SK-N-SH (cell line): ENCODE data around the gene NCKAP5. TPM values are rescaled to one million over a fixed set of nuclear protein-coding genes. Genes with fewer than 3 reads are reported as not detected.
"Not testable (repeated sequence)": the region's sequence is repeated elsewhere in the genome, so short reads cannot be mapped to it uniquely, and the experiment has no call there.

Source experiments
- CTCF ChIA-PET: fragments of 300-600, 350-600 bp; formaldehyde crosslinking; extraction: SDS; loops from one replicate; lab custom pipeline; 2021; lab: Yijun Ruan, JAX
- POLR2A ChIA-PET: fragments of 350-600 bp; sonication (Branson Sonifier 250); formaldehyde crosslinking; extraction: SDS; loops from one replicate; lab custom pipeline; 2020; ENCODE audit warnings: antibody characterized with exemption, inconsistent platforms; lab: Yijun Ruan, JAX
- DNase-seq: peaks from one replicate; pipeline ENCODE4 v3.0.0; 2012
- H2AFZ ChIP-seq: fragments of 200-600 bp; sonication (generic); 2 replicates; pipeline ENCODE4 v1.8.1; 2016; ENCODE audit warnings: antibody characterized with exemption, mild to moderate bottlenecking, low read depth
- H3F3A ChIP-seq: fragments of 200-600 bp; sonication (generic); replicated peaks from 2 replicates; pipeline ENCODE3; 2016; ENCODE audit warnings: antibody characterized with exemption, mild to moderate bottlenecking; ENCODE audit not compliant: insufficient read depth
- H3K27ac ChIP-seq, 2 experiments: fragments of 200-500 bp in 1 of 2; fragments of 200-600 bp in 1 of 2; sonication (Bioruptor generic) in 1 of 2; sonication (generic), shearing (Covaris generic) in 1 of 2; 2 replicates each; pipeline versions ENCODE4 v1.5.1 to v1.6.1; 2014 to 2016; ENCODE audit warnings: low read depth in 2 of 2, inconsistent platforms in 1 of 2, low read length in 1 of 2, mild to moderate bottlenecking in 1 of 2, mixed read lengths in 1 of 2
- H3K27me3 ChIP-seq: fragments of 200-600 bp; sonication (generic), shearing (Covaris generic); 2 replicates; pipeline ENCODE4 v1.6.1; 2016; ENCODE audit warnings: mixed run types; ENCODE audit not compliant: insufficient read depth
- H3K36me3 ChIP-seq, 2 experiments: fragments of 200-500 bp in 1 of 2; fragments of 200-600 bp in 1 of 2; sonication (Bioruptor generic) in 1 of 2; sonication (generic) in 1 of 2; replicated peaks in 1 of 2; 2 replicates each; pipeline versions ENCODE3 to v1.5.1; 2014 to 2016; ENCODE audit warnings: low read length in 1 of 2, mild to moderate bottlenecking in 1 of 2; ENCODE audit not compliant: insufficient read depth in 2 of 2, control insufficient read depth in 1 of 2
- H3K4me1 ChIP-seq, 2 experiments: fragments of 200-500 bp in 1 of 2; fragments of 200-600 bp in 1 of 2; sonication (Bioruptor generic) in 1 of 2; sonication (generic), shearing (Covaris generic) in 1 of 2; 2 replicates each; pipeline versions ENCODE4 v1.5.1 to v1.6.1; 2014 to 2016; ENCODE audit warnings: low read depth in 1 of 2, low read length in 1 of 2, mixed run types in 1 of 2; ENCODE audit not compliant: insufficient read depth in 2 of 2, control insufficient read depth in 1 of 2
- H3K4me2 ChIP-seq: fragments of 200-600 bp; sonication (generic), shearing (Covaris generic); 2 replicates; pipeline ENCODE4 v1.6.1; 2017; ENCODE audit warnings: mixed run types
- H3K4me3 ChIP-seq, 2 experiments: fragments of 200-500 bp in 1 of 2; fragments of 200-600 bp in 1 of 2; sonication (Bioruptor generic) in 1 of 2; sonication (generic), shearing (Covaris generic) in 1 of 2; 2 replicates each; pipeline versions ENCODE4 v1.5.1 to v1.8.1; 2014 to 2016; ENCODE audit warnings: low read depth in 2 of 2, inconsistent platforms in 1 of 2, low read length in 1 of 2, mild to moderate bottlenecking in 1 of 2, mixed read lengths in 1 of 2, moderate library complexity in 1 of 2
- H3K79me2 ChIP-seq: fragments of 200-600 bp; sonication (generic); 2 replicates; pipeline ENCODE4 v1.8.1; 2017; ENCODE audit warnings: mild to moderate bottlenecking; ENCODE audit not compliant: insufficient read depth
- H3K9ac ChIP-seq: fragments of 200-600 bp; sonication (generic); 2 replicates; pipeline ENCODE4 v1.6.1; 2017; ENCODE audit warnings: mixed run types
- H3K9me2 ChIP-seq: fragments of 200-600 bp; sonication (generic); 2 replicates; pipeline ENCODE4 v1.6.1; 2017; ENCODE audit warnings: mixed run types
- H3K9me3 ChIP-seq: fragments of 200-600 bp; sonication (generic); 2 replicates; pipeline ENCODE4 v1.6.1; 2017; ENCODE audit warnings: mixed run types, mild to moderate bottlenecking, moderate library complexity
- H4K20me1 ChIP-seq: fragments of 200-600 bp; sonication (generic); 2 replicates; pipeline ENCODE4 v1.6.1; 2017; ENCODE audit warnings: mild to moderate bottlenecking, mixed run types; ENCODE audit not compliant: insufficient read depth
- CHD2 ChIP-seq: fragments of 150-350 bp; IDR thresholded peaks from 2 replicates; pipeline ENCODE4 v1.6.1; 2018; ENCODE audit warnings: low read length; ENCODE audit not compliant: partially characterized antibody
- EP300 ChIP-seq, 2 experiments: IDR thresholded peaks; 2 replicates each; pipeline versions ENCODE4 v1.4.0 to v1.6.1; 2012; ENCODE audit warnings: borderline replicate concordance in 1 of 2, low read depth in 1 of 2, low read length in 1 of 2
- FOSL2 ChIP-seq: IDR thresholded peaks from 2 replicates; pipeline ENCODE4 v1.4.0; 2012; ENCODE audit warnings: low read depth, mild to moderate bottlenecking, moderate library complexity, borderline replicate concordance
- FOXJ3 ChIP-seq: sonication (generic); formaldehyde crosslinking; IDR thresholded peaks from 2 replicates; pipeline ENCODE4 v1.5.1; 2020; ENCODE audit warnings: mild to moderate bottlenecking, missing genetic modification reagents
- FOXM1 ChIP-seq: IDR thresholded peaks from 2 replicates; pipeline ENCODE4 v1.4.0; 2012; ENCODE audit warnings: low read depth, mild to moderate bottlenecking
- JUND ChIP-seq: IDR thresholded peaks from 2 replicates; pipeline ENCODE4 v1.4.0; 2012
- MAX ChIP-seq: IDR thresholded peaks from 2 replicates; pipeline ENCODE4 v1.4.0; 2012; ENCODE audit warnings: low read depth
- MEF2A ChIP-seq: IDR thresholded peaks from 2 replicates; pipeline ENCODE4 v1.4.0; 2012; ENCODE audit warnings: low read depth, borderline replicate concordance
- NFIC ChIP-seq: IDR thresholded peaks from 2 replicates; pipeline ENCODE4 v1.4.0; 2012; ENCODE audit warnings: borderline replicate concordance
- RCOR1 ChIP-seq: fragments of 150-350 bp; IDR thresholded peaks from 2 replicates; pipeline ENCODE4 v1.6.1; 2017; ENCODE audit warnings: antibody characterized with exemption, low read length
- SIN3A ChIP-seq: IDR thresholded peaks from 2 replicates; pipeline ENCODE4 v1.6.1; 2012; ENCODE audit warnings: low read depth, mild to moderate bottlenecking, low read length, moderate library complexity, borderline replicate concordance
- SMC3 ChIP-seq: IDR thresholded peaks from 2 replicates; pipeline ENCODE4 v1.6.1; 2012; ENCODE audit warnings: low read depth, low read length, improper control_type of control experiment
- TCF12 ChIP-seq: IDR thresholded peaks from 2 replicates; pipeline ENCODE4 v1.4.0; 2012
- TEAD4 ChIP-seq: IDR thresholded peaks from 2 replicates; pipeline ENCODE4 v1.4.0; 2012; ENCODE audit warnings: mild to moderate bottlenecking, borderline replicate concordance; ENCODE audit not compliant: insufficient read depth
- YY1 ChIP-seq: IDR thresholded peaks from 2 replicates; pipeline ENCODE4 v1.4.0; 2012; ENCODE audit warnings: low read depth, mild to moderate bottlenecking
- WGBS: methylation state at CpG from one replicate; pipeline ENCODE4 v1.1.6; 2017; ENCODE audit warnings: low lambda C conversion rate; 5-methylcytosine and 5-hydroxymethylcytosine counted together
- polyA plus RNA-seq, 3 experiments: library from polyadenylated mRNA; depleted of rRNA; stranded (reverse); fragments of >200 nt; gene quantifications; 2 replicates each; pipeline ENCODE4 v1.2.3, GENCODE V29; 2012
- TF ChIP-seq, protein P1 (sequence below): IDR thresholded peaks from 2 replicates; pipeline ENCODE4; 2012

The NCKAP5 gene
- polyA plus RNA-seq, 1 of the 3 experiments (the other 2 are of a cell fraction) = 0.02 TPM

GRCh38 chr2:133209325-133209724 is 358.9 kb downstream of the NCKAP5 start (continued):
- no peak for TF ChIP-seq MAX

DNA sequence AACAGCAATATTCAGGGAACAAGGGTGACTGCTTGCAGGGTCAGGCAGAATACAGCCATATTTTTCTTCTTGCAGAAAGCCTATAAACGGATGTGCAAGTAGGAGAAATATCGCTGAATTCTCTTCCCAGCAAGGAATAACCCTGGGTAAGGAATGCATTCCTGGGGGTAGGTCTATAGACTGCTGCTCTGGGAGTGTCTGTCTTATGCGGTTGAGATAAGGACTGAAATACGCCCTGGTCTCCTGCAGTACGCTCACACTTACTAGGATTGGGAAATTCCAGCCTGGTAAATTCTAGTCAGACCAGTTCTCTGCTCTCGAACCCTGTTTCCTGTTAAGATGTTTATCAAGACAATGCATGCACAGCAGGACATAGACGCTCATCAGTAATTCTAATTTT is 361.6 kb downstream of the NCKAP5 start:
- H3K4me1 ChIP-seq, H3K27ac ChIP-seq, H3F3A ChIP-seq, H3K9me3 ChIP-seq, H4K20me1 ChIP-seq, H3K36me3 ChIP-seq, H3K9ac ChIP-seq, H3K9me2 ChIP-seq, H3K4me2 ChIP-seq, H3K79me2 ChIP-seq, H3K4me3 ChIP-seq, DNase-seq, POLR2A ChIA-PET, H3K27me3 ChIP-seq, H2AFZ ChIP-seq, CTCF ChIA-PET: not testable (repeated sequence)
- WGBS = 71% methylated on average over 7 of the region's 7 CpGs

DNA sequence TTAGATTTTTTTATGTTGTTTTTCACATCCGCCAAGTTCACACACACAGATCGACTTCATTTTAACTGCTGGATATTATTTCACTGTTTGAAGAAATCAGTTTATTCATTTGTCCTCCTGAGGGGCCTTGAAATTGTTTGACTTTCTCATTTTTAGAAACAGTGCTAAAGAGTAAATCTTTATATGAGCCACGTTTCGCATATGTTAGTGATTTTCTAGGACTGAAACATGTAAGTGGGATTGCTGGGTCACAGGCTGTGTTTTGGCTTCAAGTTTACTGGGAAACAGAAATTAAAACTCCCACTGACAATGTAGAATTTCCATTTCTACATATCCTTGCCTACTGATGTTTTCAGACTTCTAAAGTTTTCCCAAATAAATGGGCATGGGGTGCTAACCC is 363.8 kb downstream of the NCKAP5 start:
- DNase-seq = no peak
- Histone ChIP-seq H3K9ac (no peak overlapping the region), H3K36me3 (no peaks in the 10 kb centered on the region), H3F3A (peaks cover 20% of the 10 kb centered on the region), H3K4me3 (no peak overlapping the region), H3K4me1 (peaks cover 0 to 9% of the 10 kb centered on the region in 2 experiments; a peak in 1 of 4 replicates), H3K27ac (no peak overlapping the region), H3K9me3 (no peaks in the 10 kb centered on the region), H3K4me2 (no peak overlapping the region), H3K9me2 (no peaks in the 10 kb centered on the region), H3K79me2 (no peaks in the 10 kb centered on the region), H4K20me1 (no peaks in the 10 kb centered on the region), H2AFZ (no peak overlapping the region), H3K27me3 (no peaks in the 10 kb centered on the region)
- POLR2A ChIA-PET = no interaction called here
- CTCF ChIA-PET = no interaction called here
- WGBS = 85% methylated on average over 4 of the region's 4 CpGs
- TF ChIP-seq FOXM1 = no peak
- TF ChIP-seq SIN3A = no peak
- no peak for TF ChIP-seq RCOR1
- no peak for TF ChIP-seq TCF12
- no peak for TF ChIP-seq SMC3

GRCh38 chr2:133200684-133201421 is 367.4 kb downstream of the NCKAP5 start:
- no peaks in the 10 kb centered on the region for H3K79me2 ChIP-seq
- H2AFZ ChIP-seq = 0 out of 2 replicates have a peak overlapping the region, but pooled peaks have one; percentile 23
- H3K4me3 ChIP-seq = no peak overlapping the region
- ChIA-PET CTCF (interaction anchor here (0.6 to 1.5 kb wide), 2 partner anchors 15 to 356 kb away, joined by 3 read pairs; no protein-coding TSS in a partner anchor), POLR2A (no interaction called here)
- H3K9me2 ChIP-seq = no peaks in the 10 kb centered on the region
- DNase-seq = no peak
- no peaks in the 10 kb centered on the region for H3K27me3 ChIP-seq
- H3K4me1 ChIP-seq = peaks cover 0 to 9% of the 10 kb centered on the region in 2 experiments; a peak in 1 of 4 replicates
- no peaks in the 10 kb centered on the region for H3K36me3 ChIP-seq
- 45% methylated on average over 8 of the region's 8 CpGs for WGBS
- peaks cover 20% of the 10 kb centered on the region for H3F3A ChIP-seq
- H3K27ac ChIP-seq = peak overlapping the region in 1 of 2 experiments; percentile 70; a peak in 2 of 4 replicates
- TF ChIP-seq CHD2 (no peak), FOXJ3 (no peak), EP300 (IDR thresholded peaks at IDR 0.05; ENCODE audit: borderline replicate concordance in 1 of 2, low read depth in 1 of 2, low read length in 1 of 2) (peak in 1 of 2 experiments; percentile 57; a peak in 2 of 4 replicates), JUND (peak; percentile 83), FOSL2 (peak; percentile 93), TEAD4 (peak; percentile 28; the same call in 1 of the 2 replicates), MEF2A (no peak), TCF12 (peak; percentile 74), YY1 (no peak), NFIC (peak; percentile 29; the same call in 1 of the 2 replicates), MAX (peak; percentile 38; the same call in 1 of the 2 replicates)
- TF ChIP-seq, protein P1, sequence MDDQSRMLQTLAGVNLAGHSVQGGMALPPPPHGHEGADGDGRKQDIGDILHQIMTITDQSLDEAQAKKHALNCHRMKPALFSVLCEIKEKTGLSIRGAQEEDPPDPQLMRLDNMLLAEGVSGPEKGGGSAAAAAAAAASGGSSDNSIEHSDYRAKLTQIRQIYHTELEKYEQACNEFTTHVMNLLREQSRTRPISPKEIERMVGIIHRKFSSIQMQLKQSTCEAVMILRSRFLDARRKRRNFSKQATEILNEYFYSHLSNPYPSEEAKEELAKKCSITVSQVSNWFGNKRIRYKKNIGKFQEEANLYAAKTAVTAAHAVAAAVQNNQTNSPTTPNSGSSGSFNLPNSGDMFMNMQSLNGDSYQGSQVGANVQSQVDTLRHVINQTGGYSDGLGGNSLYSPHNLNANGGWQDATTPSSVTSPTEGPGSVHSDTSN = peak; percentile 85
- no peaks in the 10 kb centered on the region for H3K9me3 ChIP-seq
- no peaks in the 10 kb centered on the region for H4K20me1 ChIP-seq
- H3K9ac ChIP-seq = no peak overlapping the region
- no peak overlapping the region for H3K4me2 ChIP-seq
